ENCODE data around the gene REPS1.
"Not testable (repeated sequence)": the region's sequence is repeated elsewhere in the genome, so short reads cannot be mapped to it uniquely, and the experiment has no call there.

The REPS1 gene

DNA sequence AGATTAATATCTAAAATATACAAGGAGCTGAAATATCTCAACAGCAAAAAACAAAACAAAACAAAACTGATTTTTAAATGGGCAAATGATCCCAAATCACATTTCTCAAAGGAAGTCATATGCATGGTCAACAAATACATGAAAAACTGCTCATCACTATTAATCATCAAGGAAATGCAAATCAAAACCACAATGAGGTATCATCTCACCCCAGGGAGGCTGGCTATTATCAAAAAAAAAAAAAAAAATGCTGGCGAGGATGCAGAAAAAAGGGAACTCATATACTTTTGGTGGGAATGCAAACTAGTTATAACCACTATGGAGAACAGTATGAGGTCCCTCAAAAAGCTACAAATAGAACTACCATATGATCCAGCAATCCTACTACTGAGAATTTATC, 34.6 kb downstream of the REPS1 start:
- no peak for DNase-seq
- intact Hi-C loops (cut with DNase I): no loop called here

DNA sequence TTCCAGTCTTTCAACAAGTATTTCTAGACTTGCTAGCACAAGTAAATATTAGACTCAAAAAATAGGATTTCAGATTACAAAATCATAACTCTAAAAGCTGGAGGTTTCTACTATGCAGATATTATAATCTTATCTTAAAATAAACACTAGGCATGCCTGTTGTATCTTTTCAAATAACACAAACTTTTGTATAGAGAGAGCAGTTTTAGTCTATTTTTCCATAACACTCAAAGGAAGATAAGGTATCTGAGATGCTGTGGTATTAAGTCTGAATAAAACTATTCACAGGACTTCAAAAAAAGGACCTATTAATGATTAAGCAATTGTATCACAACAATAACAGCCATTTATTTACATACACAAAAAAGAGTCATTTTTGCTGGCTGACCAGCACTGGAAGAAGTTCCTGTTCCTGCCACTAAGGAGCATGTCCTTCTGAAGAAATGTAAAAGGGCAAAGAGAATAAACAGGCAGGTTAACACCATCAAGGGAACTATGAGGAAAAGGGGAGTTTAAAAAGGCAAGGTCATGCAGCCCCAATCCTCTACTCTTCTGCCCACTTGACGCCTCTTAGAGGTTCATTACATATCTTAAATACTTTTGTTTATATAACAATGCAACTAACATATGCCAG, 39.4 kb downstream of the REPS1 start:
- DNase-seq: no peak
- intact Hi-C loops (cut with DNase I): no loop called here

DNA sequence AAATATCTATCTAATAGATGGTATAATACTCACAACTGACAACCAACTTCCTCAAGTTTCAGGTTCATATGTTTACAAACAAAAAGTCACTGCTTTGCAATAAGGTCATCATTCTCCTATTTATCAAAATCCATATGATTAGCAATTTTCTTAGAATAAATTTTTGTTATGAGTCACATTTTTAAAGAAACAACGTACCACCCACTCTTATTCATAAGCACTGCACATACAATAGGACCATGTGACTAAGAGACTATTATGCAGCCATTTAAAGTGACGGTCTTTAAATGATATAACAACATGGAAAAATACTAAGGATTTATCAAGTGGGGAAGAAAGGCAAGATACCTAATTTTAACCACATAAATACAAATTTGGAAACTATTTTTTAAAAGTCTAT, 40.0 kb downstream of the REPS1 start:
- intact Hi-C loops (cut with DNase I): no loop called here
- DNase-seq: no peak

DNA sequence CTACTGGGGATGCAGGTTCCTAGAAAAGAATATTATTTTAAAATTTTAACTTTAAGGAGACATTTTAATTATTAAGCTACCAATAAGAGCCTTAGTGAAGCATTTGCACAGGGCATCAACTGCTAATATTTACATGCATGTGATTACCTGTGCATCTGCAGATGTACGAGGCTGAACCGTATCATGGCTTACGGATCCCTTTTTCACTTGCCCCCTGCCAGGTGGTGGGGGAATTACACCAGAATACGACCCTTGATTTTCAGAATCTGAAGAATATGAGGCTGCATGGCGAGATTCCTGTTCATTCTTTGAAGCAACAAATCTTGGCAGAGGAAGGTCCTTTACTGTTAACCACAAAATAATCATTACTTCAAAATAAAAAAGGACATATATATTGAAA, 42.7 kb downstream of the REPS1 start:
- DNase-seq: no peak
- intact Hi-C loops (cut with DNase I): no loop called here

DNA sequence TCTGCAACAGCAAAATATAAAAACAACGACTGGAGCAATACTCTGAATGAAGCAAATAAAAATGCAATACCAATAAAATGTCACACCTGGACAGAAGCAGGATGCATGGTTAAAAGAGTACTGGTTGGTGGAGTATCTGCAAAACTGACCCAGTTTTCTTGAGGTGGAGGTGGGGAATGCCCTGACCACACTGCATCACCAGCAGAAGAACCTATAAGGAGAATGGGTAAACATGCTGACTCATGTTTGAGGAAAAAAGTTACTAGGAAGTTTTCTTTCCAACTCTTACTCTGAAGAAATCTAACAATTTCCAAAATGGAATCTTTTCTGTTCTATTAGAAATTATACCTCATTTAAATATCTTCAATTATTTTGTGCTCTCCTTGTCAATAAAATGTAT, 43.6 kb downstream of the REPS1 start:
- intact Hi-C loops (cut with DNase I): no loop called here

DNA sequence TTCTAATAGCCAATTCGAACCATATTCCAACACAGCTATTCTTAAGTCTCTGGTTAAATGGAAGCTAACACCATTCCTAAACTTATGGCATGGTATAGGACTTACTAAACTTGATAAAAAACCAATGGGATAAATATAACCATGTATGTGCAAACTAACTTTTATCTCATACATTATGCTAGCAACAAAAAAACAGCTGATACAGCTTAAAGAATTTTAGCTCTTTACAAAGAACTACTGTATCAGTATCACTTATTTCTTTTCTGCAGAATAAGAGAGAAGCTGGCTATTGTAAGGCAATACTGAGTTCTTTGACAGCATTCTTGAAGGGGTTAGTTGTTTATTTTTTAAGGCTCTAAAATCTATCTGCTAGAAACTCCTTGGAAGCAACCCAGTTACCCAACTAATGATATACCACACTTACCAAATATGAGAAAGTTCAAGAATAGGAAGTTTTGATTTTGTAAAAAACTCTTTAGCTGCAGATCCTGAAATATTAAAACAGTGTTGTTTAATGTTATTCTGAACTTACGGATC, 44.9 kb downstream of the REPS1 start:
- intact Hi-C loops (cut with DNase I): no loop called here
- no peak for DNase-seq

More for the DNA sequence above, 43.6 kb downstream of the REPS1 start:
- DNase-seq: no peak

DNA sequence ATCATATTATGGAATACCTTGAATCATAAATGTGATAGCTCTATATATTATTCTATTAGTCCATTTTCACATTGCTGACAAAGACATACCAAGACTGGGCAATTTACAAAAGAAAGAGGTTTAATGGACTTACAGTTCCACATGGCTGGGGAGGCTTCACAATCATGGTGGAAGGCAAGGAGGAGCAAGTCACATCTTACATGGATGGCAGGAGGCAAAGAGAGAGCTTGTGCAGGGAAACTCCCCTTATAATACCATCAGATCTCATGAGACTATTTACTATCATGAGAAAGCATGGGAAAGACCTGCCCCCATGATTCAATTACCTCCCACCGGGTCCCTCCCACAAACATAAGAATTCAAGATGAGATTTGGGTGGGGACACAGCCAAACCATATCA, 51.2 kb downstream of the REPS1 start:
- DNase-seq; intact Hi-C loops (cut with DNase I): not testable (repeated sequence)

DNA sequence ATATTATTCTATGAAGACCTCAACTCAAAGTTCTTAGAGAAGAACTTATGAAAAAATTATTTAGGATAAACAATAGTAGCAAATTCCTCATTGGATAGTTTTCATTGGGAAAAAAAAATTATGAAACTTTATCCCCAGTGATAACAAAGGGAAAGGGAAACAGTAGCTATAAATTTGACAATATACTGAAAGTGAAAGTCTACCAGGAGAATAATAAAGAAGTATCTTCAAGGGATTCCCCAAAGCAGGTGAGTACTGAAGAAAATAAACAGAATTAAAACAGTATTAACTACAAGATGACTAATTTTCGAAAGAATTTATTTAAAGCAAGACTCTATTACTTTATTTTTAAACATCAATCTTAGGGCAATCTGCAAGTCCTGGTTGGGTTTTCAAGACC, 56.4 kb downstream of the REPS1 start:
- no peak for DNase-seq
- intact Hi-C loops (cut with DNase I): no loop called here

DNA sequence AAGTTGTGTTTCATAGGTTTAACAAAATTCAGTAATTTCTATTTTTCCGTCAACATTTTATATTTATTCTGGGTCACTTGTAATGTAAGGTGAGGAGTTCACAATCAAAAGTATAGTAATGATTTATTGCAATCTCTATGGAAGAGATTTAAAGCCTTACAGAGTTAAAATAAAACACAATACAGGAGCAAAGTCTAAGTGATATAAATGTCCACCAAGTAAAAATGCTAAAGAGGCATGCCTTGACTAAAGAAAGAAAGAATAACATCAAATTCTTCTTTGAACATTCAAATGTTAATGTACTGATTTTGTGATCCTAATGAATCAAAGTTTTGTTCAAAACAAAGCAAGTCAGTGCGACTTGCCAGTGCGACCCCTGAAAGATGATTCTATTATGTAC, 61.5 kb downstream of the REPS1 start:
- intact Hi-C loops (cut with DNase I): no loop called here
- no peak for DNase-seq

DNA sequence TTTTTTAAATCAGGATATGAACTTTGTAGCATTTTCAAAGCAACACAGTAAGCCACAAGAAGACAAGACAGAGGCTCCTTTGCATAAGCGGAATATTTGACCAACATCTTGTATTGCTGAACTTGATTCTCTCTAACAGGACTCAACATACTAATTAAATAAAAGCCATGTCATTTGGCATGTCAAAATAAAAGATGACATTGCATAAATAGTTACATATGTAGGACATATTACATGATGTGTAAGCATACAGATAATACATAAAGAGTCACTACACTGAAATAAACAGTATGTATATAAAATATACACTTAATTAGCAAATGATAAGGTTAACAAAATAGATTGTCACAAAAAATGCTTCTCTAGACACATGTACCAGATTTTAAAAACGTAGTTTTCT, 62.2 kb downstream of the REPS1 start:
- intact Hi-C loops (cut with DNase I): no loop called here
- DNase-seq: no peak

DNA sequence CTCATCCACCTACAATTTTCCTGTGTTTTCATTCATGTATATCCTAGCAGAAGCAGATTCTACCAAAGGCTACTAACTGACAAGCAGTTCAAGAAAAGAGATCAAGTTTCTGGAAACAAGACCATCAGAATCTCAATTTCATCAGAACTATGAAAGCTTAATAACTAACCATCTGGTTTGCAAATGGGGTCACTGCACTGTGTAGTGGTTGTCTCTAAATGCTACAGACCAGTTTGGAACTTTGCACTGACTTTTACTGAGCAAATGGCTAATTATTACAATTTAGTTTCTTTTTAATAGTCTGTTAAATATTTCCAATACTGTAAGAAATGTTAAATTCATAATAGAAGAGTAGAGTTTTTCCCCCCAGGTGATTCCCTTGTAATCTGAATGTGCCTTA, 64.5 kb downstream of the REPS1 start:
- intact Hi-C loops (cut with DNase I): no loop called here
- DNase-seq: no peak

DNA sequence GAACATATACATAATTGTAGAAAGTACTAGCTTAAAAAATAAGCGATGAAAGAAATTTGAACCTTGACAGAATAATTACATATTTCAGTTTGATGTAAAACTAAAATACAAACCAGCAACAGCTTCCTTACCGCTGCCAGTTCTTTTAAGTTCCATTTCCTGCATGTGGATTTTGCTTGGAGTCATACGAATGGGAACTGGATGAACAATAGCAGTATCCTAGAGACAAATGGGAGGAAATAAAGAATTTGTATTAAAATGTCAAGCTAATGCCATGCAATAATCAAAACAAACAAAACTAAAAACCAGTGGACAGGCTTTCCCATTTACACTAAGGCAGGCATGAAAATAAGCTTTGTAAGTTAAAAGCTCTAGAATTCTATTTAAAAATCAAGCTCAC, 67.1 kb downstream of the REPS1 start:
- DNase-seq: no peak
- intact Hi-C loops (cut with DNase I): no loop called here

DNA sequence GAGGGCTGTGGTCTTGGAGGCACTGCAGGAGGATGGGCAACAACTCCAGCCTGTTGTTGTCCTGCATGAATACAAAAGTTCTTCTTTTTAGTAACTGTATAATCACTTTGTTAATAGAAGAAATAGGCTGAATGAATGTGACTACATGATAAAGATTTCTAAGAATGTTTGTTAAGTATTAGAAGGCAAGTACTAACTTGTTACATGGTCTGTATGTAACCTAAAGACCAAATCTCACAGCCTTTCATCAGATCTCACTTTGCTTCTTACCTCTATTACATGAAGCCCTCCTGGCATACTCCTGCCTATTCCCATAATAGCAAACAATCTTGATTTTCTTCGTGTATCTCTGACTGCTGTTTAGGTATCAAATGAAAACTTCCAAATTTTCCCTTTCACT, 73.4 kb downstream of the REPS1 start:
- intact Hi-C loops (cut with DNase I): no loop called here
- DNase-seq: no peak

DNA sequence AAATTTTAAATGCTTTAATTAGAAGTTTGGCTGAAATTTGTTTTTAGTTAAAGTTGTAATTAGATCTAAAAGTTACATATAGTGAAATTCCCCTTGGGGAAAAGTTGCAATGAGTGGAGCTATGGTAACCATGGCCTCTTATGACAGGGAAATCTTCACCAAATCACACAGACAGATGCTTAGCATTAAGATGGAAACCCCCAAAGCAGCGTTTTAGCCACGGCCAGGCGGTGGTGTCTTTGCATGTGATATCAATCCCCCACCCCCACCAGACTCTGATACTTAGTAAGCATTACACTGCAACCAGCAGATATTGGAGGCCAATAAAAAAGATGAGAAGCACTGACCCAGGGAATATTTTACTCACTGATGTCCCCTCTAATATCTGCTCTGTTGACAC, 75.7 kb downstream of the REPS1 start:
- DNase-seq: no peak

DNA sequence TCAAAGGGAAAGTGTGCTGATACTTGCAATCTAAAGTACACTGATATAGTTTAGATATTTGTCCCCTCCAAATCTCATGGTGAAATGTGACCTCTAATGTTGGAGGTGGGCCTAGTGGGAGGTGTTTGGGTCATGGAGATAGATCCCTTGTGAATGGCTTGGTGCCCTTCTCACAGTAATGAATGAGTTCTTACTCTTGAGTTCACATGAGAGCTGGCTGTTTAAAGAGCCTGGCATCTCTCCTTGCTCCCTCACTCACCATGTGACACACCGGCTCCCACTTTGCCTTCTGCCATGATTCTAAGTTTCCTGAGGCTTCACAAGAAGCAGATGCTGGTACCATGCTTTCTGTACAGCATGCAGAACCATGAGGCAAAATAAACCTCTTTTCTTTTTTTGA, 78.1 kb downstream of the REPS1 start:
- intact Hi-C loops (cut with DNase I): no loop called here
- no peak for DNase-seq

More for the DNA sequence above, 75.7 kb downstream of the REPS1 start:
- intact Hi-C loops (cut with DNase I): no loop called here

DNA sequence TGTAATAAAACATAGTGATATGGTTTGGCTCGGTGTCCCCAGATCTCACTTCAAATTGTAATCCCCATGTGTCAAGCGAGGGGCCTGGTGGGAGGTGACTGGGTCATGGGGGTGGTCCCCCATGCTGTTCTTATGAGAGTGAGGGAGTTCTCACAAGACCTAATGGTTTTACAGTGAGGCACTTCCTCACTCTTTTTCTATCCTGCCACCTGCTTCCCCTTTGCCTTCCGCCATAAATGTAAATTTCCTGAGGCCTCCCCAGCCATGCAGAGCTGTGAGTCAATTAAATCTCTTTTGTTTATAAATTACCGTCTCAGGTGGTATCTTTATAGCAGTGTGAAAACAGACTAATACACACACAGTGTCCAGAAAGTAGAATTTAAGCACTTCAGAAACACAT, 78.5 kb downstream of the REPS1 start:
- no peak for DNase-seq
- intact Hi-C loops (cut with DNase I): no loop called here

DNA sequence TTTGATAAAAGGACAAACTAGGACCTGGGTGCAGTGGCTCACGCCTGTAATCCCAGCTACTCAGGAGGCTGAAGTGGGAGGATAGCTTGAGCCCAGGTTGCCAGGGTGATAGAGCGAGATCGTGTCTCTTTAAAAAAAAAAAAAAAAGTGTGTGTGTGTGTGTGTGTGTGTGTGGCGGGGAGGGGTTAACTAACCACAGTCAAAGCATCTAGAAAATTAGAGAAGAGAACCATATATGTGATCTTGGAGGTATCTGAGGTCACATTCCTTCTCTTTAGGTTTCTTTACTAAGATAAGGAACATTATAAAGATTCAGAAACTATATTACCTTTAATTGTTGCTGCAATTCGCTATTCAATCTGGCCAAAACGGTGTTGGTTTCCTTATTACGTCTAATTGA, 80.9 kb downstream of the REPS1 start:
- no peak for DNase-seq

DNA sequence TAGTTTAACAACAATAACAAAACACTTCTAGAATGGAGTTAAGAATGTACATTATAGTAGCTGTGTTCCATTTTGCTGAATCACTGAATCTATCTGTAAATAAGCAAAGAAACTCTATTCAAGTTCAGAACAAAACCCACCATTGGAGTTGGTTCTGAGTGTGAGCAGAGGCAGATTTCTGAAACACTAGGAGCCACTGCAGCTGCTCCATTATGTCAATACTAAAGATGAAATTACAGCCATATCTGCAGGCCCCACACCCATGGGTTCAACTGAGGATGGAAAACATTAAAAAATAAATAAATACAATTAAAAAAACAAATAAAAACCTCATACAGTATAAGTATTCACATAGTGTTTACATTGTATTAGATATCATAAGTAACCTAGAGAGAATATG, 91.0 kb downstream of the REPS1 start:
- intact Hi-C loops (cut with DNase I): no loop called here
- no peak for DNase-seq

More for the DNA sequence above, 80.9 kb downstream of the REPS1 start:
- intact Hi-C loops (cut with DNase I): no loop called here

DNA sequence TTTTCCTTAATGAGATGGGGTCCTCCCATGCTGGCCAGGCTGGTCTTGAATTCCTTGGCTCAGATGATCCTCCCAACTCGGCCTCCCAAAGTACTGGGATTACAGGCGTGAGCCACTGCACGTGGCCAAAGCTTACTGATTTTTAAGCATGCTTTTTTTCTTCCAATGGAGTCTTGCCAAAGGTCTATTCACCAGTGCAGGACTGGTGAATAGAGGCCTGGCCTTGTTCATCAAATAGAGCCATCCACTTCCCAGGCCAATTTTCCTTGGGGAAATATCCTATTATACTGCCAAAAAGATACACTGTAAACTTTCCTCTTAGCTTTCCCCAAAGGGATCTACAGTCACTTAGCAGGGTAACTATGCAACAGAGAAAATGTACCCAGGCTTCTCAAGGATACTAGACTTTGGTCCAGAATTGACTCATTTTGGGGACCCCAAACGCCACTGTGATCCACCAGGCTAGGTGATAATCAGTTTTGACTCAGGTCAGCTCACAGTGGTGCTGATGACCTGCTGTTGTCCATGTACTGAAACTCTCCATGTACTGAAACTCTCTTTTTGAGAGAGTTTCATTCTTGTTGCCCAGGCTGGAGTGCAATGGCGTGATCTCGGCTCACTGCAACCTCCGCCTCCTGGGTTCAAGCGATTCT, 91.8 kb downstream of the REPS1 start:
- intact Hi-C loops (cut with DNase I): no loop called here
- no peak for DNase-seq

DNA sequence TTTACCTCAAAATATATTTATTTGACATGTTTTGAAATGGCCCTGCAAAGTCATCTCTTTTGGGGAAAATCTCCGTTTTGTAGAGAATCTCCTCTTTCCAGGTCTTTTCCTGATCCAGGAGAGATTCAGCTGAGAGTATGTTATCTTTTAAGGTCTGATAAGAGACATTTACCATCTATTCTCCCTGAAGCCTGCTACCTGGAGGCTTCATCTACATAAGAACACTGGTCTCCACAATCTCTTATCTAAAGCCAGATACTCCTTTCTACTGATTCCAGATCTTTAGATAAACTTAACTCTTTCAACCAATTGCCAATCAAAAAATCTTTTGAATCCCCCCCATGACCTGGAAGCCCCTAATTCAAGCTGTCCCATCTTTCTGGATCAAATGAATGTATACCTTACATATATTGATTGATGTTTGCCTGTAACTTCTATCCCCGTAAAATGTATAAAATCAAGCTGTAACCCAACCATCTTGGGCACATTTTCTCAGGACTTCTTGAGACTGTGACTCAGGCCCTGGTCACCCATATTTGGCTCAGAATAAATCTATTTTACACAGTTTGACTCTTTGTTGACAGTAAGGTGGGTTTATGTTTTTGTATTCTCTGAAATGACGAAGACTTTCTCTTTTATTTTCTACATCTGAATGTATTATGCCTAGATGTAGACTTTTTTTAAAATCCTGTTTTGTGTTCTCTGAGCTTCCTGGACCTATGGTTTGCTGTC, 96.6 kb downstream of the REPS1 start:
- intact Hi-C loops (cut with DNase I): no loop called here

More for the DNA sequence above, 96.6 kb downstream of the REPS1 start:
- no peak for DNase-seq

Data from head of caudate nucleus (tissue), 42 donors.